HG02798 (cell line): ENCODE results near the gene CASP10.
A peak's percentile ranks its signal among the peaks of the same experiment; 100 is the strongest.
"Not testable (repeated sequence)": the region's sequence is repeated elsewhere in the genome, so short reads cannot be mapped to it uniquely, and the experiment has no call there.

Source experiments
- ATAC-seq: cut with Tn5 transposase; IDR thresholded peaks from one replicate; pipeline ENCODE4 v1.9.1; 2021; ENCODE audit warnings: mild to moderate bottlenecking; ENCODE audit not compliant: unreplicated experiment, poor library complexity

CASP10 gene

DNA sequence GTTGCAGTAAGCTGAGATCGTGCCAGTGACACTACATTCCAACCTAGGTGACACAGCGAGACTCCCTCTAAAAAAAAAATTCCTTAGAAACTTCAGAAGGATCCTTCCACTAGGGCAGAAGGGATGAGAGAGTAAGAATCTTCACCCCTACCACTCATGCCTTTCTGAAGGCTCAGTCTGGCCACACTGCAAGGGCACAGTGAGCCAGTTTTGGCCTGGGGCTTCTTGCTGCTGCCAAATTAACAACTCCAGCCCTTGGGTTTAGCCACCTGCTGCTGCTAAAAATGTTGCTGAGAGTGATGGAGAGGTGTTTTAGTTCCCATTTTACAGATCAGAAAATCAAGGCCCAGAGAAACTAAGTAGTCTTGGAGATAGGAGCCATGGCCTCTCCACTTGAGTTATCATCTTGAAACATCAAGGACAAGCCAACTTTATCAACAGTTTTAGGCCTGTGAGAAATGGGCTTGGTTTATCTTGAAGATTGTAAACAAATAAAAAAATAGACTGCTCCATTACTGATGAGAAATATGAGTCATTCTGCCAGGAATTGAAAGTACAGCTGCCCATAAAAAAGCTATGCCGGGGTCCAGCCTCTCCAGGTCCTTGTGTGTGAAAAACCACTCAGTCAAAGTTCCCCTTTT lies 45.5 kb downstream of the CASP10 start:
- no peak for ATAC-seq

DNA sequence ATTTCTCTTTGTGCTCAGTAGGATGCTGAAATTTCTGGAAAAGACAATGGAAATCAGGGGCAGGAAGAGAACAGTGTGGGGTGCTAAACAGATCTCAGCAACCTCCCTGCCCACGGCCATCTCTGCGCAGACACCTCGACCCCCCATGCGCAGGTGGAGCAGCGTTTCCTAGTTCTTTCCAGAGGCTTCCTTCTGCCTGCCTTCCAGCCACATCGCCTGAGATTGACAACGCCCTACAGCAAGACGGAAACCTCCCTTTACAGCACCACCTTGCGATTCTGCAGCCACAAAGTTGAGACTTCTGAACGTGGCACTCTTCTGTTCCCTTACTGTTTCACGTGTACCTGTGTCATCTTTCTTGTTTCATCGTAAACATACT lies 46.0 kb downstream of the CASP10 start:
- no peak for ATAC-seq

DNA sequence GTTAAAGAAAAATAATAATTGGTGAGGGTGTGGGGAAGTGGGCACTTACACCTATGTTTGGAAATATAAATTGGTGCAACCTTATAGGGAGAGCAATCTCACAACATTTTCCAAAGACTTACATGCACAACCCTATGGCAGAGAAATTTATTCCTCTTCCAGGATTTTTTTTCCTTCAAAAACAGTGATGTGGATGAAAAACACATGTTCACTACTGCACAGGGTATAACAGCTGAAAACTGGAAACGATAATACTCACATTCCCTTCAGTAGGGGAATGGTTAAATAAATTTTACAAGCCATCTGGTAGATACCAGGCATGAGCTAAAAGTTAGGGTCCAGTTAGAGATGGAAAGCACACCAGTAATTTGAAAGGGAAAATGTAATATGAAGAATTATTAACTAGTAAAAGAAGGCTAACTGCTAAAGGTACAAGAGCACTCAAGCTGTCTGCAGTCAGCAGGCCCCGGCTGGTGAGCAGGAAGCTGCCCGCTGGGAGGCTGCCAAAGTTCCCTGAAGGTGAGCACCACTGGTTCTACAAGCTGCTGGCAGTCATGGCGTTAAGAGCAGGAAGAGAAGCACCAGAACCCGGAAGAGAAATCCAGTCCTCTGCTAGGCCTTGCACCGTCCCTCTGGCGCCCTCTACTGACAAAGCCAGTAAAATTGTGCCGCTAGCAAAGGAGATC lies 49.0 kb downstream of the CASP10 start:
- peak; percentile 51 for ATAC-seq

DNA sequence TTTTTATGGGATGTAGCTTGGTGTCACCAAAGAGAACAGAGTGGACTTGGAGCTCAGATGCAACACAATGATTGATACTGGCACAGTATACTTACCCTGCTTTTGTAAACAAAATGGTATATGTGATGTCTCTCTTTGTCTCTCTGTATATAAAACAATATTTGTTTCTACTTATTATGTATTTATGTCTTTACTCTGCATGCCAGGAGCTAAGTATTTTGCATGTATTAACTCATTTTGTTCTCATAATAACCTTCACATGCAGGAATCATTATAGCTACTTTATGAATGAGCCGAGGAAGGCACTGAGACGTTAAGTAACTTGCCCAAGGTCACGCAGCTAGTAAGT lies 49.5 kb downstream of the CASP10 start:
- ATAC-seq, result no peak

DNA sequence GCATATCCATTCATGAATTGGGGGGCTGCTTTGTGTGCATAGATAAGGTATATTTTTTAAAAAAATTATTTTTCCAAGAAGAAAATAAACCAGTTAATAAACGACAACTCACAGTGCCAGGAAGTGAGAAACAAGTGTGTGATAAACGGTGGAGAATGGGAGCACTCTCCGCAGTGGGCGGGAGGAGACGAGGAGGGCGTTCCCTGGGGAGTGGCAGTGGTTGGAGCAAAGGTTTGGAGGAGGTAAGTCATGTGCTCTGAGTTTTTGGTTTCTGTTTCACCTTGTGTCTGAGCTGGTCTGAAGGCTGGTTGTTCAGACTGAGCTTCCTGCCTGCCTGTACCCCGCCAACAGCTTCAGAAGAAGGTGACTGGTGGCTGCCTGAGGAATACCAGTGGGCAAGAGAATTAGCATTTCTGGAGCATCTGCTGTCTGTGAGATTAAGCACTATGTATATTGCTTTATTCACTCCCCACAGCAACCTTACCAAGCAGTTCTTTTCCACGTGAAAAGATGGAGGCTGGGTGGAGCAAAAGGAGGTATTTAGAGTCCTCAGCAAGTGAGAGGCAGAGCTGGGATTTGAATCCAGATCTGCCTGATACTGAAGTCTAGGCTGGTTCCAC lies 50.4 kb downstream of the CASP10 start:
- peak; percentile 92 for ATAC-seq

DNA sequence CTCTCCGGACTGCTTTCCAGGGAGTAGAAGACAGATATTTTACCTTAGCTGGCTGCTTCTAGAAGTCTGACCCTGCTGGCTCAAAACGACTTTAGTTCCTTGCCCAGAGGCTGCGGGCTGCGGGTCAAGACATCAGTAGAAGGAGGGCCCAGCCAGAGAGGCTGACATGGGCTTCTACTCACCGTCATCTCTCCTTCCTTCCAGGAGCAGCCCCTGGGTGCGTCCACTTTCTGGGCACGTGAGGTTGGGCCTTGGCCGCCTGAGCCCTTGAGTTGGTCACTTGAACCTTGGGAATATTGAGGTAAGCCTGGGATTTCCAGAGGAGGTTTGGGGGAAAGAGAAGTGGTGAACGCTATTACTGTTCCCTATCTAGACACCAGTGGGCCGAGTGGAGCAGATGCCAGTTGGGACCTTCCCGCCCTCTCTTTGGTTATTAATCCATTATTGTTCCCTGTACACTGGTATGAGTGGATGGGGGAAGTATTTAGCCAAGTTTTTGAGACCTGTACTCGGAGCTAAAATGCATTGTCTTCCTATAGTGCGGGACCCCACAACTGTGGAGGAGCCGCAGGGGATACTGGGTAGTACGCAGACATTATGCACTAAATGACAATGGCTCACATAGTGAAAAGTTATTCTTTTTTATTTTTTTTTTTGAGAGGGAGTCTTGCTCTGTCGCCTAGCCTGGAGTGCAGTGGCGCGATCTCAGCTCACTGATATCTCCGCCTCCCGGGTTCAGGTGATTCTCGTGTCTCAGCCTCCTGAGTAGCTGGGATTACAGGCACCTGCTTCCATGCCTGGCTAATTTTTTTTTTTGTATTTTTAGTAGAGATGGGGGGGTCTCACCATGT lies 51.1 kb downstream of the CASP10 start:
- ATAC-seq, result peak; percentile 14

DNA sequence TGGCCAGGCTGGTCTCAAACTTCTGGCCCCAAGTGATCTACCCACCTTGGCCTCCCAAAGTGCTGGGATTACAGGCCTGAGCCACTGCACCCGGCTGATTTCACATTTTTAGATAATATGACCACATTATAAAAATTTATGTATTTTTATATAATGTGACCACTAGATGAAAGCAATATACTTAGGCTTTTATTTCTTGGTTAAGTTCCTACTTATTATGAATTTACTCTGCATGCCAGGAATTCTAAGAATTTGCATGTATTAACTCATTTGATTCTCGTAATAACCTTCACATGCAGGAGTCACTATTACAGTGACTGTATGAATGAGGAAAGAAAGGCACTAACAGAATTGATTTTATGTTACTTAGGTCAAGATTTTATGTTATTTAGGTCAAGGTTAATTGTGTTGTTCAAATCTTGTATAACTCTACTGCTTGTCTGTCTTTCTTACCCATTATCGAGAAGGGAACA lies 51.8 kb downstream of the CASP10 start:
- no peak for ATAC-seq

DNA sequence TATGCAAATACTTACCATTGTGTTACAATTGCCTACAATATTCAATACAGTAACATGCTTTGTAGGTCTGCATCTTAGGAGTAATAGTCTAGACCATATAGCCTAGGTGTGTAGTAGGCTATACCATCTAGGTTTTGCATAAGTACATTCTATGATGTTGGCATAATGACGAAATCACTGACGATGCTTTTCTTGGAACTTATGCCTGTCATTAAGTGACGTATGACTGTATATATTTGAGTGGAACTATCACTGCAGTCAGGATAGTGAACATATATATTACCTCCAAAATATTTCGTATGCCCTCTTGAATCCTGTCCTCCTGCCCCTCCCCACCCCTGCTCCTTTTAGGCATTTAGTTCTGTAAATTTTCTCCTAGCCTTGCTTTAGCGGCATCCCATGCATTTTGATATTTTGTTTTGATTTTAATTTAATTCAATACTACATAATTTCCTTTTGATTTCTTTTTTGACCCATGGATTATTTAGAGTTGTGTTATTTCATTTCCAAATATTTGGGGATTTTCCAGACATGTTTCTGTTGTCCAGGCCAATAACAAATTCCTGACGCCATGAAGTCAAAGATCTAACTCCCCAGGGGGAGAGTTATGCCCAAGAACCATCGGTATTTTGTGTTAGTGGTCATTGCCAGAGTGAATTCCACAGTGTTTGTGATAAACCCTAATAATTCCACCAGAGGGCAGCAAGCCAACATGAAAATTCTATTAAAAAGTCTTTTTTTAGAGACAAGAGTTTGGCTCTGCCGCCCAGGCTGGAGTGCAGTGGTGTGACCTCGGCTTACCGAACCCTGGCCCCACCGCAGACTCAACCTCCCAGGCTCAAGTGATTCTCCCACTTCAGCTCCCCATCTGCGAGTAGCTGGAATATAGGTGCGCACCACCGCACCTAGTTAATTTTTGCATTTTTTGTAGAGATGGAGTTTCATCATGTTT lies 53.2 kb downstream of the CASP10 start:
- ATAC-seq, result no peak

DNA sequence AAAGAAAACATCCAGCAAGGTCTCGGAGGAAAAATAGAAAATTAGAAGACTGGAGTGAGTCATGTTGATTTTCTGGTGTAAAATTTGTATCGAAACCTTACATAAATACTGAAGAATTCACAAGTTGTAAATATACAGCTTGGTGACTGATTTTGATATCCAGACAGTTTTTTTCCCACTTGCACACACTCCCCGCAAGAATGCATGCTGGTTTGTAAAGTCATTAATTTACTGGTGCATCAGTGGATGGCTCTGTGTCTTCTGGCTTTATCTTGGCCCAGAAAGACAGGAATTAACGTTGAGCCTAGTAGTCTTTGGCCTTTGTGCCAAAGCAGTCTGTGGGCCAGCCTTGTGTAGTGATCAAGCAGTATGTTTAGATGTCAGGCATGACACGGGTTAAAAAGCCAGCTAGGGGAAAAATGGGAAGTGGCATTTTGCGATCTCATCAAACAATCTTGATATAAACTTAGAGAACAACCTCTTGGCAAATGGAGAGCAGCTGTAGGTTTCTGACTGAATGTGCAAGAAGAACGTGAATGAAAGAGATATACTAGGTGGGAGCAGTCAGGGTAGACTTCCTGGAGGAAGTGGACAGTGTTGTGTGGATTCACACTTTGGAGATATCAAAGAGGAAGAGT lies 54.7 kb downstream of the CASP10 start:
- no peak for ATAC-seq

DNA sequence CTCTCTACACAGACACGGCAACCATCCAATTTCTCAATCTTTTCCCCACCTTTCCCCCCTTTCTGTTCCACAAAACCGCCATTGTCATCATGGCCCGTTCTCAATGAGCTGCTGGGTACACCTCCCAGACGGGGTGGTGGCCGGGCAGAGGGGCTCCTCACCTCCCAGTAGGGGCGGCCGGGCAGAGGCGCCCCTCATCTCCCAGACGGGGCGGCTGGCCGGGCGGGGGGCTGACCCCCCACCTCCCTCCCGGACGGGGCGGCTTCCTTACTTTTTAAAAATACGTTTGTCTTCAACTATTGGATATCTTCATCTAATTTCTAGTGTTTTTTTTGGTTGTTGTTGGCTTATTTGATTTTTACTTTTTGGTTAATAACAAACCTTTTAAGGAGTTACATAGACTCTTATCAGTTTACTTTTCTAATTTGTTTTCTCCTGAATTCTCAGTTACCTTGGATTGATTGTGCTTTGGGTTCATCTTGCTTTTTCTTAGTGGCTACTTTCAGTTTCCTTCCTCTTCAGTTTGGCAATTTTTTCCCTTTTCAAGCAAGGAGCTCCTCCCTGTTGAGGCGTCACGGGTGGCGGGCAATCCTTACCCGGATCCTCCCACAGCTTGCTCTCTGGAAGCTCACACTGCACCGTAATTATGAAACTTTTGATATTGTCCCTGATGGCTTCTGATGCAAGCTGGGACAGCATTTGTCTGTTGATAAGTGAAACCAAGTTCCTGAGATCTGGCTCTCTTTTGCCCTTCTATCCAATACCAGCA lies 56.4 kb downstream of the CASP10 start:
- ATAC-seq, result not testable (repeated sequence)

DNA sequence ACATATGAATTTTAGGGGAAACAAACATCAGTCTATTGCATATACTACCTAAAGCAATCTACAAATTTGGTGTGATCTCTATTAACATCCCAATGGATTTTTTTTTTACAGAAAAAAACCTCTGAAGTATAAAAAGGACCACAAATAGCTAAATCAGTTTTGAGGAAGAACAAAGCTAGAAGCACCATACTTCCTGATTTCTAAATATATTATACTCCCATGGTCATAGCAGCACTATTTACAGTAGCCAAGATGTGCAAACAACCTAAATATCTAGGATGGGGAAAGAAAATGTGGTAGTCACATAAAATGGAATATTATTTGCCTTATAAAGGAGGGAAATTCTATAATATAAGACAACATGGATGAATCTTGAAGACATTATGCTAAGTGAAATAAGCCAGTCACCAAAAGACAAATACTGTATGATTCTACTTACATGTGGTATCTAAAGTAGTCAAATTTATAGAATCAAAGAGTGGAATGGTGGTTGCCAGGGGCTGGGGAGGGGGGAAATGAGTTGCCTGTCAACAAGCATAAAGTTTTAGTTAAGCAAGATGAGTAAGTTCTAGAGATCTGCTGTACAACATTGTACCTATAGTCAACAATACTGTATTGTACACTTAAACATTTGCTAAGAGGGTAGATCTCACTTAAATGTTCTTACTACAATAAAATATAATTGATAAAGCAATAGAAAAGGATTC lies 59.8 kb downstream of the CASP10 start:
- no peak for ATAC-seq

DNA sequence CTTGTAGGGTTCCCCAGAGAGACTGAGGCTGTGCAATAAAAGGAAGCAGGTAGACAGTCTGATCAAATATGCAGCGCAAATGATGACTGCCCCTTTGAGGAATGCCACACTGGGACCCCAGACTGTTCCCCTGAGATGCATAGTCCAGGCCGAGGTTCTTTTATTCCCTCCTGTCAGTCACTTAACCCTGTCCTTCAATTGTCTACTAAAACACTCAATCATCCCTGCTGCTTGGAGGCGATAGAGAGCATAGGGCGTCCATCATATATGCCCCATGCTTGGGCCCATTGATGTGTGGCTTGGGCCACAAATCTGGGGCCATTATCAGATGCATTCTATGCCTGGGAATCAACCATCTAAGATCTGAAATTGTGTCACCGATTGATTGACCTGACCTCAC lies 61.9 kb downstream of the CASP10 start:
- ATAC-seq, result no peak

DNA sequence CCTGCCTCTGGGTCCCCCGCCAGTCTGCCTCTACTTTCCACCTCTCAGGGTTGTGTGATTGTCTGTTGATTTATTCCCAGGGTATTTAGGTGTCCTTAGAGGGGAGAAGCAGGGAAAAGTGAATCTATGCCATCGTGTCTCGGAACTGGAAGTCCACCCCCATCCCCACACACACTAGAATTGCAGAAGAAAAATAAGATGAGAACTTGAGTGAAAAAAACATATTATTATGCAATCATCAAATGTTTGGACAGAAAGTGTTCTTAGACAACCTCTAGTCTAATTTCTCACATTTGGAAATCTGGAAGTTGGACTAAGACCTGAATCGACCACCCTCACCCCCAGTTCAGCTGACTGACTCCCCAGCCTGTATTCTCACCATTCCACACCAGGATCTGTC lies 63.3 kb downstream of the CASP10 start:
- no peak for ATAC-seq

DNA sequence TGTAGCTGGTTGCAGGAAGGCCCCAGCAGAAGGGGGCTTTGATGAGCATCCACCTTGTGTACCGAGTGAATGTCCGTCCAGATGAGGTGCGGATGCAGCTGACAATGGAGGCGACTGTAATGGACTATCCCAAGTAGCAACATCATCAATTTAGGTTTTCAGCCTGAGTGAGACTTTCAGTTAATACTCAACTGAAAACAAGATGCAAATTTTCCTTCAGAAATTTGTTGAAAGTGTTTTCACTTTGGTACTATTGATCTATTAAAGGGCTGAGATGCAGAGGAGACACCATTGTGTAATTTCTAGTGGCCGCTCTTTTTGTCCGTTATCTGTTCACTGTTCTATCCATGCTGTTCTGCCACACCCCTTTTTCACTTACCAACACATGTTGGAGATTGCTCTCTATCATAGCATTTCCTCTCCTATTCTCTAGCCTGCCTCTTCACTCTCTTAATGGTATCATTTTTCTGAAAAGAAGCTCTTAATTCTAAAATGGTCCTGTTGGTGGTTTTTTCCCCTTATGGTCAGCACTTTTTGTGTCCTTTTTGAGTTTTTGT lies 65.4 kb downstream of the CASP10 start:
- ATAC-seq, result no peak

DNA sequence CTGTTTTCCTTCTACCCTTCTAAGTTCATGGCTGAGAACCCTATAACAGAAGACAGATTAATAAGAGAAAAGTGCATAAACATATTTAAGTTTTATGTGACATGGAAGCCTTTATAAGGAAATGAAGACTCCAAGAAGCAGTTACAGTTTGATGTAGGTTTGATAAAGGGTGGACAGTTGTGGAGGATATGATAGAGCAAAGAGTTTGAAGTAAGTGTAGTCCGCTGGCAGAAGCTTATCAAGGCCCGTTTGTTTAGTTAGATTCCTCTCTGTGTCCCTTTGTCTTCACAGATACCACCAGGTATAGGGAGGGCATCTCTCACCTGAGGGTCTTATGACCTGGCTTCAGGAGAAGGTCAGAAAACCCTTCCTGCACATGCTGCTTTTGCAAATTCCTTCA lies 66.9 kb downstream of the CASP10 start:
- ATAC-seq, result no peak

DNA sequence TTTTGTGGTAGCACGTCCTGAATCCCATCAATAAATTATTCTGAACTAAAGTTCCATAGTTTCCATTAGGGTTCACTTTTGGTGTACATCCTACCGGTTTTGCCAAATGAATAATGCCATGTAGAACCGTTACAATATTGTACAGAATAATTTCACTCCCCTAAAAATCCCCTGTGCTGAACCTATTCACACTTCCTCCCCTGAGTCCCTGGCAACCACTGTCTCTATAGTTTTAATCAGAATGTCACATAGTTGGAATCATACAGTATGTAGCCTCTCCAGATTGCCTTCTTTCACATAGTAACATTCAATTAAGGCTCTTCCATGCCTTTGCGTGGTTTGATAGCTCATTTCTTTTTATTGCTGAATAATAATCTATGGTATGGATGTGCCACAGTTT lies 67.8 kb downstream of the CASP10 start:
- no peak for ATAC-seq

DNA sequence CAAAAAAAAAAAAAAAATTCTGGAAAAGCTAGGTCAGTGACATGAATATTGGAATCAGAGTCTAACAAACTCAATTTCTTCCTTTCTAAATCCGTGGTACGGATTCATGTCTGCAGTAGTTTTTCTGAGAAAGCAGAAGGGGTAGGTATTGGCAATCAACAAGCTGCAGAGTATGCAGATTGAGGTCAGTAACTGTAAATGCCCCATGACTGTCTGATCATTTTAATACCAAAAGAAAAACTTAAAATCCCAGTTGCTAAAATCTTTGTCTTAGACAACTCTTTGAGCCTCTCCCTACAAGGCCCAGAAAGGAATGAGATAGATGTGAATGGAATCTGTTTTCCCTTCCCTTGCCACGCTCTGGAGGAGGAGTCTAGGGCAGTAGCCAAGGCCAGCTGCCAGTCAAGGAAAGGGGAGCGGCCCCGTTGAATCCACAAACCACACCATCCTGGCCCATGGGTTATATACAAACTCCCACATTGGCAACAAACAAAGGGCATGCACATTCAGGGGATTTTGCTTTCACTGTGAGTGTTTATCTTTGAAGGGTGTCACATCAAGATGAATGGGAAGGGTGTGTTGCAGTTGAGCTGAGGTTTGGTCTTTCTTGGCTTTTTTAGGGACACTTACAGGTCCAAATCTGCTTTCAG lies 71.3 kb downstream of the CASP10 start:
- no peak for ATAC-seq
